HG03039 (cell line): ENCODE data around the gene SLITRK5.

Source experiments
- ATAC-seq: cut with Tn5 transposase; IDR thresholded peaks from one replicate; pipeline ENCODE4 v1.9.1; 2021; ENCODE audit warnings: mild to moderate bottlenecking, moderate library complexity; ENCODE audit not compliant: unreplicated experiment

Gene SLITRK5

DNA sequence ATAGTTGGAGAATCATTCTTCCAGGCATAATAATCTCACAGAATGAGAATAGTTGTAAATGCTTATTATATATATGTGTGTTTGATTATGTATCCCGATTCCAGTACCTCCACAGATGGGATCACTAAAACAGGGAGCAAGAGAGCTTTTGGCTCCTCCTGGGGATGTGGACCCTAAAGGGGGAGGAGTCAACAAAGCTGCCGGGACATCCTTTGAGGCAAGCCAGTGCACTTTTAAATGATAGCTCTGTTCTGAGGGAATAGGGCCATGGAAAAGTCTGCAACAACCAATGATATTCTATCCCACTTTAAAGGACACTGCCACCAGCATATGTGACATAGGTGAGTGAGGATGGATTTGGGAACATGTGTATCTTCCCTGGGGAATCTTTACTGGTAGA lies 40.8 kb downstream of the SLITRK5 start:
- ATAC-seq = no peak
